Measurements from ENCODE around the gene NDRG3. TPM values are rescaled to one million over a fixed set of nuclear protein-coding genes. Genes with fewer than 3 reads are reported as not detected.

The NDRG3 gene
- total RNA-seq, 1 experiment from 2014 or later, result 55.6 TPM

DNA sequence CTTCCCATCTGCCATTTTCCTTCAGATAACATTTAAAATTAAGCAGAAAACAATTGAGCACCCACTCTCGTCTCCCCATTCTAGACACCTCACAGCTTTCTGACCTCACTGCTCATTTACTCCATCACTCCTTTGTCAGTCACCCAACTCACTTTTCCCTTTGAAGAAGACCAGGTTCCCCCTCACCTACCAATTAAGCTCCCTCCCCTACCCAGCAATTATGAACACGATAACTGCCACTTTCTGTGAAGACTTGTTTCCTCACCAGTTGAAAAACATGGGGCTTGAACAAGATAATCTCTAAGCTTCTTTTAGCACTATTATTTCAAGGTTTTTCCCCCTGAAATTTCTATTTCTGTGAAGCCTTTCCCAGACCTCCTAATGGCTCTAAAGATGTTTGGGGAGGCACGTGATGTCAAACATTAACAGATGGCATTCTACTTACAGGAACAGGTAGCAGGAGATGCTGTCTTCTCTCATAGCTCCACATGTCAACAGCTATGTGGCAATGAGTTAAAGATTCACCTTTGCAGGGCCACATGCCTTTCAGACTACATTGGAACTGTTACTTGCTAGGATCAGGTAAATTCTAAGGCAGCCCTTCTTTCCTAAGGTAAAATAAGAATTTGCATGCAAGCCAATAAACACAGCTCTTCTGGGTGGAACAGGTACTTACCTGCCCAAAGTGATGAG is 75.1 kb downstream of the NDRG3 start:
- H3K79me2 ChIP-seq (ENCODE audit: low read depth), result no peaks in the 10 kb centered on the region
- H3K4me3 ChIP-seq, result no peak overlapping the region
- no peaks in the 10 kb centered on the region for H4K20me1 ChIP-seq (ENCODE audit: insufficient read depth)
- H3K36me3 ChIP-seq (ENCODE audit: low read depth), result no peaks in the 10 kb centered on the region
- TF ChIP-seq EZH2 (IDR thresholded peaks at IDR 0.05; ENCODE audit: low read depth), result no peak
- TF ChIP-seq, protein P1, sequence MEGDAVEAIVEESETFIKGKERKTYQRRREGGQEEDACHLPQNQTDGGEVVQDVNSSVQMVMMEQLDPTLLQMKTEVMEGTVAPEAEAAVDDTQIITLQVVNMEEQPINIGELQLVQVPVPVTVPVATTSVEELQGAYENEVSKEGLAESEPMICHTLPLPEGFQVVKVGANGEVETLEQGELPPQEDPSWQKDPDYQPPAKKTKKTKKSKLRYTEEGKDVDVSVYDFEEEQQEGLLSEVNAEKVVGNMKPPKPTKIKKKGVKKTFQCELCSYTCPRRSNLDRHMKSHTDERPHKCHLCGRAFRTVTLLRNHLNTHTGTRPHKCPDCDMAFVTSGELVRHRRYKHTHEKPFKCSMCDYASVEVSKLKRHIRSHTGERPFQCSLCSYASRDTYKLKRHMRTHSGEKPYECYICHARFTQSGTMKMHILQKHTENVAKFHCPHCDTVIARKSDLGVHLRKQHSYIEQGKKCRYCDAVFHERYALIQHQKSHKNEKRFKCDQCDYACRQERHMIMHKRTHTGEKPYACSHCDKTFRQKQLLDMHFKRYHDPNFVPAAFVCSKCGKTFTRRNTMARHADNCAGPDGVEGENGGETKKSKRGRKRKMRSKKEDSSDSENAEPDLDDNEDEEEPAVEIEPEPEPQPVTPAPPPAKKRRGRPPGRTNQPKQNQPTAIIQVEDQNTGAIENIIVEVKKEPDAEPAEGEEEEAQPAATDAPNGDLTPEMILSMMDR (conservative IDR thresholded peaks at IDR 0.05), result no peak
- ChIA-PET POLR2A (ENCODE audit: unreplicated experiment) (no interaction called here), CTCF (interaction anchor here (1.0 kb wide), 1 partner anchor 217 kb away, joined by 3 read pairs; no protein-coding TSS in a partner anchor)
- BruUV-seq (replicated peaks), result no TSS peak
- H3F3A ChIP-seq (ENCODE audit: insufficient read depth, low read depth), result no peaks in the 10 kb centered on the region
- H2AFZ ChIP-seq, result no peak overlapping the region
- no peaks in the 10 kb centered on the region for H3K9me2 ChIP-seq (ENCODE audit: insufficient read depth)
- DNase-seq, result no peak
- no peaks in the 10 kb centered on the region for H3K9me3 ChIP-seq (ENCODE audit: insufficient read depth, low read depth)
- no peaks in the 10 kb centered on the region for H3K27me3 ChIP-seq (ENCODE audit: insufficient read depth, low read depth)
- H3K27ac ChIP-seq, result no peak overlapping the region
- intact Hi-C loops (cut with micrococcal nuclease; ENCODE audit: unreplicated experiment), result no loop called here
- no peak overlapping the region for H3K4me2 ChIP-seq
- H3K4me1 ChIP-seq (replicated peaks; ENCODE audit: insufficient read depth), result no peaks in the 10 kb centered on the region

DNA sequence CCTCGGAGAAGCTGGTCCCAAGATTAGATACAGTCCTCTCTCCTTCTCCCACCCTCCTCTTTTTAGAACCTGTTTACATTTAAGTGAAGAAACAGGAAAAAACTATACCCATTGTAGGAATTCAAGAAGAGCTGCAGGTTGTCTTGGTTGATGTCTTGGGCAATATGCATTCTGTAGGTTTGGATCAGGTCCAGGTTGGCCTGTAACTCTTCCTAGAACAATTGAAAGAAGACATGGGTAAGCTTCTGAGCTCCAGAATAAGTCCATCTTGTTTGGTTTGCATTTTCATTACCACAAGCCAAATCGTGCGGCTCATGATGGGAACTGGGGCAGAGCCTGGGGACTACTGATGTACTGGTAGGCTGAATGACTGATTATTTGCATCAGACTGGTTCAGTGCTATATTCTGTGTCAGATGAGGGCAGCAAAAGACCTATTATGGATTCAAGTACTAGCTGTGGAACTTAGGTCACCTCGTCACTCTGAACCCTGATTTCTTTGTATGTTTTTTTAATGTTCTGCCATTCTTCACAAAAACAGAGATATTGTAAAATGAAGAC is 79.6 kb downstream of the NDRG3 start:
- H3K36me3 ChIP-seq (ENCODE audit: low read depth), result no peaks in the 10 kb centered on the region
- H2AFZ ChIP-seq, result no peak overlapping the region
- H3K4me3 ChIP-seq, result no peak overlapping the region
- no peak for DNase-seq
- no TSS peak for BruUV-seq (replicated peaks)
- H3K79me2 ChIP-seq (ENCODE audit: low read depth), result no peaks in the 10 kb centered on the region
- intact Hi-C loops (cut with micrococcal nuclease; ENCODE audit: unreplicated experiment), result no loop called here
- TF ChIP-seq, protein P1 (conservative IDR thresholded peaks at IDR 0.05), result peak; percentile 37; the same call in 1 of the 2 replicates
- TF ChIP-seq EZH2 (IDR thresholded peaks at IDR 0.05; ENCODE audit: low read depth), result no peak
- no peaks in the 10 kb centered on the region for H3F3A ChIP-seq (ENCODE audit: insufficient read depth, low read depth)
- H4K20me1 ChIP-seq (ENCODE audit: insufficient read depth), result no peaks in the 10 kb centered on the region
- no peak overlapping the region for H3K4me2 ChIP-seq
- ChIA-PET CTCF (interaction anchor here (0.5 to 1.7 kb wide), 4 partner anchors 88 to 220 kb away, joined by 3 to 5 read pairs (median 3); no protein-coding TSS in a partner anchor), POLR2A (ENCODE audit: unreplicated experiment) (interaction anchor here (0.6 to 0.7 kb wide), 3 partner anchors 17 to 226 kb away, joined by 3 to 6 read pairs (median 5); no protein-coding TSS in a partner anchor)
- no peaks in the 10 kb centered on the region for H3K9me2 ChIP-seq (ENCODE audit: insufficient read depth)
- H3K4me1 ChIP-seq (replicated peaks; ENCODE audit: insufficient read depth), result no peaks in the 10 kb centered on the region
- no peaks in the 10 kb centered on the region for H3K9me3 ChIP-seq (ENCODE audit: insufficient read depth, low read depth)
- H3K27me3 ChIP-seq (ENCODE audit: insufficient read depth, low read depth), result no peaks in the 10 kb centered on the region
- H3K27ac ChIP-seq, result no peak overlapping the region

DNA sequence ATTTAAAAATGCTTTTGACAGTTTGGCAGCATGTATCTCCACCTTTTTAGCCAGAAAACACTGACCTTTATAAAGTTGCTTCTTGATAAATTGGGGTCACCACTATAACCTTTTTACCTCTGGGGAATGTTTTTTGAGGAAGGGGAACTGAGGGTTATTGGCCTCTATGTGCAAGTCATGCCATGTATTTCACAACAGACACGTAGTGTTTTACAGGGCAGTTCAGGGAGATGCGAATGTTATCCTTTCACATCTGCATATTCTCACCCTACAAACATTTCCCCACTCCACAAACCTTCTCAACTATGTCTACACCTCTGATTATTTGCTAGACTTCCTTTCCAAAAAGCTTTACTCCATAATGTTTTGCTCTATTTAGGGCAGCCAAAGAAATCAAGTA is 82.9 kb downstream of the NDRG3 start:
- POLR2A ChIA-PET (ENCODE audit: unreplicated experiment), result no interaction called here
- Histone ChIP-seq H3K4me3 (no peak overlapping the region), H3K27ac (no peak overlapping the region), H3K4me1 (replicated peaks; ENCODE audit: insufficient read depth) (no peaks in the 10 kb centered on the region), H3K9me3 (ENCODE audit: insufficient read depth, low read depth) (no peaks in the 10 kb centered on the region), H3F3A (ENCODE audit: insufficient read depth, low read depth) (no peaks in the 10 kb centered on the region), H2AFZ (no peak overlapping the region), H3K4me2 (no peak overlapping the region), H4K20me1 (ENCODE audit: insufficient read depth) (no peaks in the 10 kb centered on the region), H3K9me2 (ENCODE audit: insufficient read depth) (no peaks in the 10 kb centered on the region), H3K27me3 (ENCODE audit: insufficient read depth, low read depth) (no peaks in the 10 kb centered on the region), H3K79me2 (ENCODE audit: low read depth) (no peaks in the 10 kb centered on the region), H3K36me3 (ENCODE audit: low read depth) (no peaks in the 10 kb centered on the region)
- BruUV-seq (replicated peaks), result no TSS peak
- intact Hi-C loops (cut with micrococcal nuclease; ENCODE audit: unreplicated experiment), result no loop called here
- no peak for TF ChIP-seq EZH2 (IDR thresholded peaks at IDR 0.05; ENCODE audit: low read depth)
- TF ChIP-seq, protein P1 (conservative IDR thresholded peaks at IDR 0.05), result no peak
- CTCF ChIA-PET, result no interaction called here
- DNase-seq, result no peak

All from PC-9 (cell line).